H1 (cell line): Measurements from ENCODE around the gene HTRA1. TPM values are rescaled to one million over a fixed set of nuclear protein-coding genes. Genes with fewer than 3 reads are reported as not detected.

Experiments
- CHD7 ChIP-seq: fragments of 300-600 bp; sonication (generic); IDR thresholded peaks from 2 replicates; pipeline ENCODE4 v1.7.1; 2012; ENCODE audit warnings: low read length, moderate library complexity, mild to moderate bottlenecking, inconsistent platforms; ENCODE audit not compliant: insufficient replicate concordance
- EZH2 ChIP-seq: fragments of 200-600 bp; sonication (generic); IDR thresholded peaks from 2 replicates; pipeline ENCODE4 v1.7.1; 2012; ENCODE audit warnings: low read depth, mild to moderate bottlenecking, moderate library complexity, low read length, inconsistent platforms; ENCODE audit not compliant: severe bottlenecking
- RAD21 ChIP-seq, 2 experiments: IDR thresholded peaks in 1 of 2; conservative IDR thresholded peaks in 1 of 2; 2 replicates each; pipeline ENCODE4 v1.6.1; 2011; ENCODE audit warnings: low read depth in 2 of 2, low read length in 2 of 2, improper control_type of control experiment in 1 of 2, inconsistent platforms in 1 of 2, mild to moderate bottlenecking in 1 of 2, moderate library complexity in 1 of 2
- RXRA ChIP-seq: IDR thresholded peaks from 2 replicates; pipeline ENCODE4 v1.6.1; 2011; ENCODE audit warnings: low read depth, mild to moderate bottlenecking, low read length, moderate library complexity; ENCODE audit not compliant: insufficient read depth
- SP4 ChIP-seq: IDR thresholded peaks from 2 replicates; pipeline ENCODE4 v1.6.1; 2012; ENCODE audit warnings: low read length, inconsistent platforms
- polyA plus RNA-seq, 7 experiments: library from polyadenylated mRNA; depleted of rRNA in 3 of 7; stranded (reverse) in 5 of 7; unstranded in 2 of 7; fragments of >200 nt in 5 of 7; fragments of 200-250 nt in 2 of 7; gene quantifications; 1 replicate in 5 of 7; 2 replicates in 1 of 7; 4 replicates in 1 of 7; pipeline versions ENCODE4 v1.2.1 to v1.2.3, GENCODE V29; 2011 to 2013; ENCODE audit warnings: missing spikeins in 2 of 7, mixed read lengths in 2 of 7
- total RNA-seq: library from RNA; stranded (reverse); fragmentation: NEBNext Ultra II Directional; extraction: Animal tissue kit (Norgen Biotek cat#: 25700); gene quantifications from 2 replicates; pipeline ENCODE4 v1.2.1, GENCODE V29; 2021

The HTRA1 gene
- total and polyA plus RNA-seq, 2 of the 8 experiments (the other 6 are each of a cell fraction or from before 2014, with no cell fraction given) = 15.8 to 20.1 TPM

- no peak for TF ChIP-seq CHD7
- no peak for TF ChIP-seq EZH2
- no peak for TF ChIP-seq RAD21 (IDR thresholded peaks at IDR 0.05 in 1 of 2, conservative IDR thresholded peaks at IDR 0.05 in 1 of 2; ENCODE audit: low read depth in 2 of 2, low read length in 2 of 2)
- TF ChIP-seq SP4 = no peak
- no peak for TF ChIP-seq RXRA
Measured at GRCh38 chr10:122493761-122494160, 32.4 kb downstream of the HTRA1 start (continued).
